ENCODE results near the gene PPP4R4. TPM values are rescaled to one million over a fixed set of nuclear protein-coding genes. Genes with fewer than 3 reads are reported as not detected.

PPP4R4 gene
- polyA plus RNA-seq, 3 donors, result 0.08 TPM; not detected in 2

GRCh38 chr14:94143711-94144110 lies 30.4 kb upstream of the PPP4R4 start:
- Histone ChIP-seq H3K9ac (ENCODE audit: insufficient read depth, low read length, poor library complexity, severe bottlenecking) (no peak overlapping the region), H3K79me2 (ENCODE audit: insufficient read depth, low read length) (no peaks in the 10 kb centered on the region), H3K27me3 (ENCODE audit: control insufficient read depth in 2 of 2, insufficient read depth in 2 of 2, low read length in 2 of 2) (no peaks in the 10 kb centered on the region), H4K20me1 (ENCODE audit: insufficient read depth, low read length) (no peaks in the 10 kb centered on the region), H3K4me2 (replicated peaks; ENCODE audit: extremely low read depth, low read length, poor library complexity, severe bottlenecking) (no peak overlapping the region), H3K4me1 (ENCODE audit: control insufficient read depth in 1 of 2, insufficient read depth in 2 of 2, low read length in 2 of 2) (peaks cover 8% of the 10 kb centered on the region in 2 donors), H3K36me3 (replicated peaks in 1 of 2; ENCODE audit: control insufficient read depth in 1 of 2, insufficient read depth in 2 of 2, low read length in 2 of 2) (no peaks in the 10 kb centered on the region), H2AFZ (ENCODE audit: insufficient read depth, low read depth, low read length, poor library complexity, severe bottlenecking) (no peak overlapping the region), H3K9me3 (replicated peaks in 1 of 2; ENCODE audit: control insufficient read depth in 1 of 2, insufficient read depth in 1 of 2, low read length in 2 of 2) (no peaks in the 10 kb centered on the region), H3K4me3 (replicated peaks in 1 of 3; ENCODE audit: low read depth in 2 of 3, low read length in 3 of 3) (no peak overlapping the region), H3K27ac (ENCODE audit: low read depth in 1 of 2, low read length in 2 of 2) (no peak overlapping the region)
- WGBS (ENCODE audit: insufficient coverage), result 95% methylated on average over 2 of the region's 4 CpGs
- Mint-ChIP-seq H3K9me3 (peaks cover 0 to 1% (median 0%) of the 10 kb centered on the region in 7 donors), H3K4me3 (no peak overlapping the region), H3K36me3 (no peaks in the 10 kb centered on the region), H3K27me3 (ENCODE audit: low read depth in 3 of 3) (peaks cover 0 to 6% (median 0%) of the 10 kb centered on the region in 3 donors), H3K4me1 (peaks cover 13% of the 10 kb centered on the region), H3K27ac (no peak overlapping the region)
- intact Hi-C loops (cut with micrococcal nuclease), result no loop called here
- TF ChIP-seq CTCF (IDR thresholded peaks at IDR 0.05), result no peak
- DNase-seq, result no peak

GRCh38 chr14:94144765-94145164 lies 29.4 kb upstream of the PPP4R4 start:
- Mint-ChIP-seq H3K27ac (peak overlapping the region in 2 of 7 donors; percentile 27 to 50), H3K9me3 (peaks cover 0 to 1% (median 0%) of the 10 kb centered on the region in 7 donors), H3K36me3 (no peaks in the 10 kb centered on the region), H3K27me3 (ENCODE audit: low read depth in 3 of 3) (peaks cover 0 to 3% (median 1%) of the 10 kb centered on the region in 3 donors), H3K4me3 (no peak overlapping the region), H3K4me1 (peaks cover 13% of the 10 kb centered on the region)
- peak overlapping the region; percentile 69 for H2AFZ ChIP-seq (ENCODE audit: insufficient read depth, low read depth, low read length, poor library complexity, severe bottlenecking)
- no peaks in the 10 kb centered on the region for H3K79me2 ChIP-seq (ENCODE audit: insufficient read depth, low read length)
- H3K4me2 ChIP-seq (replicated peaks; ENCODE audit: extremely low read depth, low read length, poor library complexity, severe bottlenecking), result no peak overlapping the region
- no peaks in the 10 kb centered on the region for H3K36me3 ChIP-seq (replicated peaks in 1 of 2; ENCODE audit: control insufficient read depth in 1 of 2, insufficient read depth in 2 of 2, low read length in 2 of 2)
- peaks cover 8% of the 10 kb centered on the region in 2 donors for H3K4me1 ChIP-seq (ENCODE audit: control insufficient read depth in 1 of 2, insufficient read depth in 2 of 2, low read length in 2 of 2)
- no peak for TF ChIP-seq CTCF (IDR thresholded peaks at IDR 0.05)
- H3K27me3 ChIP-seq (ENCODE audit: control insufficient read depth in 2 of 2, insufficient read depth in 2 of 2, low read length in 2 of 2), result no peaks in the 10 kb centered on the region
- H3K9me3 ChIP-seq (replicated peaks in 1 of 2; ENCODE audit: control insufficient read depth in 1 of 2, insufficient read depth in 1 of 2, low read length in 2 of 2), result no peaks in the 10 kb centered on the region
- no CpG with 5 or more reads among the region's 1 CpG for WGBS (ENCODE audit: insufficient coverage)
- peak in 2 of 3 donors; percentile 41 to 58 for DNase-seq
- H3K4me3 ChIP-seq (replicated peaks in 1 of 3; ENCODE audit: low read depth in 2 of 3, low read length in 3 of 3), result no peak overlapping the region
- no peak overlapping the region for H3K27ac ChIP-seq (ENCODE audit: low read depth in 1 of 2, low read length in 2 of 2)
- H3K9ac ChIP-seq (ENCODE audit: insufficient read depth, low read length, poor library complexity, severe bottlenecking), result no peak overlapping the region
- no peaks in the 10 kb centered on the region for H4K20me1 ChIP-seq (ENCODE audit: insufficient read depth, low read length)
- intact Hi-C loops (cut with micrococcal nuclease), result no loop called here

All from CD14-positive monocyte (primary cell).